Left ventricle myocardium inferior (tissue), 1 donor: Measurements from ENCODE around the gene ANAPC15. TPM values are rescaled to one million over a fixed set of nuclear protein-coding genes. Genes with fewer than 3 reads are reported as not detected.
A peak's percentile ranks its signal among the peaks of the same experiment; 100 is the strongest.
"Not testable (repeated sequence)": the region's sequence is repeated elsewhere in the genome, so short reads cannot be mapped to it uniquely, and the experiment has no call there.

Experiments
- DNase-seq: peaks from one replicate; pipeline ENCODE4 v3.0.0-alpha.2; 2020
- H3K27ac ChIP-seq: fragments of 200-600 bp; replicated peaks from 2 replicates; pipeline ENCODE4 v1.8.0; 2021
- H3K27me3 ChIP-seq: fragments of 200-600 bp; 2 replicates; pipeline ENCODE4 v1.8.0; 2021; ENCODE audit warnings: low read depth
- H3K36me3 ChIP-seq: fragments of 200-600 bp; 2 replicates; pipeline ENCODE4 v1.8.0; 2021
- H3K4me1 ChIP-seq: fragments of 200-600 bp; 2 replicates; pipeline ENCODE4 v1.8.0; 2021
- H3K4me3 ChIP-seq: fragments of 200-600 bp; 2 replicates; pipeline ENCODE4 v1.8.0; 2021; ENCODE audit warnings: mild to moderate bottlenecking, moderate library complexity
- H3K9me3 ChIP-seq: fragments of 200-600 bp; replicated peaks from 2 replicates; pipeline ENCODE4 v1.8.0; 2021
- CTCF ChIP-seq: fragments of 200-600 bp; IDR thresholded peaks from 2 replicates; pipeline ENCODE4 v1.8.0; 2021; ENCODE audit warnings: antibody characterized with exemption, mild to moderate bottlenecking, borderline replicate concordance
- intact Hi-C: fragments of 100-400 bp; cut with micrococcal nuclease; formaldehyde crosslinking; loops from one replicate; pipeline ENCODE4 v1.11.0; 2022
- long read RNA-seq: library from polyadenylated mRNA; unstranded; transcript quantifications from one replicate; pipeline ENCODE4 v2.0.0, GENCODE V29; 2021
- total RNA-seq: library from RNA; stranded (reverse); fragmentation: NEBNext Ultra II Directional; extraction: Animal tissue kit (Norgen Biotek cat#: 25700); gene quantifications from one replicate; pipeline ENCODE4 v1.2.1, GENCODE V29; 2021
- donor health status: DM: no; HTN: yes; CAD: no; lungs with severe emphysema.

The ANAPC15 gene
- total RNA-seq: 43.9 TPM
- long read RNA-seq, transcript ANAPC15-201 (6 exons, 886 nt): major isoform, 10 of 31 reads
- long read RNA-seq, transcript ANAPC15-208 (6 exons, 867 nt): minor isoform, 8 of 31 reads
- long read RNA-seq, partial matches to known transcripts: 7 of 31 reads
- long read RNA-seq, other reads (novel, unspliced or antisense): 3 of 31 reads

GRCh38 chr11:72112143-72112977, at the start of gene ANAPC15:
Gene ANAPC15, minus strand, starts transcription at chr11:72112695. Its CDS starts 1,419 bp downstream, at chr11:72111276.
- Histone ChIP-seq H3K27ac (peak within 1 kb of the TSS; percentile 95), H3K4me3 (peak within 1 kb of the TSS; percentile 68), H3K36me3 (peaks cover 7% of the 10 kb centered on the region), H3K27me3 (peaks cover 6% of the 10 kb centered on the region), H3K9me3 (no peaks in the 10 kb centered on the region), H3K4me1 (peaks cover 16% of the 10 kb centered on the region)
- intact Hi-C loops: no loop called here
- peak; percentile 22 for TF ChIP-seq CTCF
- DNase-seq: peak; percentile 98

- H3K4me1 ChIP-seq: no peaks in the 10 kb centered on the region
- no peak overlapping the region for H3K4me3 ChIP-seq
- no peaks in the 10 kb centered on the region for H3K36me3 ChIP-seq
- no peak for TF ChIP-seq CTCF
- no peak overlapping the region for H3K27ac ChIP-seq
- DNase-seq: no peak
- peaks cover 43% of the 10 kb centered on the region for H3K27me3 ChIP-seq
- intact Hi-C loops: no loop called here
- no peaks in the 10 kb centered on the region for H3K9me3 ChIP-seq
These were observed 47.8 kb upstream of the ANAPC15 start for GRCh38 chr11:72160319-72160718.

GRCh38 chr11:72157131-72157530, 44.6 kb upstream of the ANAPC15 start:
- Histone ChIP-seq H3K27me3 (peaks cover 33% of the 10 kb centered on the region), H3K36me3 (no peaks in the 10 kb centered on the region), H3K4me1 (no peaks in the 10 kb centered on the region), H3K9me3 (no peaks in the 10 kb centered on the region), H3K27ac (no peak overlapping the region), H3K4me3 (no peak overlapping the region)
- no peak for TF ChIP-seq CTCF
- no peak for DNase-seq
- intact Hi-C loops: no loop called here

- no peak for TF ChIP-seq CTCF
- no peaks in the 10 kb centered on the region for H3K4me1 ChIP-seq
- DNase-seq: no peak
- no peak overlapping the region for H3K4me3 ChIP-seq
- intact Hi-C loops: no loop called here
- no peaks in the 10 kb centered on the region for H3K36me3 ChIP-seq
- H3K27ac ChIP-seq: no peak overlapping the region
- H3K27me3 ChIP-seq: peaks cover 27% of the 10 kb centered on the region
- H3K9me3 ChIP-seq: no peaks in the 10 kb centered on the region
These were observed 43.3 kb upstream of the ANAPC15 start for GRCh38 chr11:72155751-72156150.

GRCh38 chr11:72154816-72155215, 42.3 kb upstream of the ANAPC15 start:
- H3K9me3 ChIP-seq: no peaks in the 10 kb centered on the region
- no peak for DNase-seq
- intact Hi-C loops: no loop called here
- TF ChIP-seq CTCF: no peak
- H3K36me3 ChIP-seq: no peaks in the 10 kb centered on the region
- no peak overlapping the region for H3K4me3 ChIP-seq
- H3K4me1 ChIP-seq: no peaks in the 10 kb centered on the region
- H3K27me3 ChIP-seq: peaks cover 18% of the 10 kb centered on the region
- H3K27ac ChIP-seq: no peak overlapping the region

GRCh38 chr11:72153874-72154273, 41.4 kb upstream of the ANAPC15 start:
- intact Hi-C loops, H3K36me3 ChIP-seq, H3K4me3 ChIP-seq, DNase-seq, H3K4me1 ChIP-seq, H3K27ac ChIP-seq, H3K9me3 ChIP-seq: not testable (repeated sequence)
- H3K27me3 ChIP-seq: peaks cover 14% of the 10 kb centered on the region
